ENCODE data around the gene ANKIB1. TPM values are rescaled to one million over a fixed set of nuclear protein-coding genes. Genes with fewer than 3 reads are reported as not detected.

ANKIB1 gene
- total and polyA plus RNA-seq, 9 of the 15 experiments (the other 6 are each of a cell fraction or from before 2014, with no cell fraction given): 5.9 to 25.2 (median 16.1) TPM

DNA sequence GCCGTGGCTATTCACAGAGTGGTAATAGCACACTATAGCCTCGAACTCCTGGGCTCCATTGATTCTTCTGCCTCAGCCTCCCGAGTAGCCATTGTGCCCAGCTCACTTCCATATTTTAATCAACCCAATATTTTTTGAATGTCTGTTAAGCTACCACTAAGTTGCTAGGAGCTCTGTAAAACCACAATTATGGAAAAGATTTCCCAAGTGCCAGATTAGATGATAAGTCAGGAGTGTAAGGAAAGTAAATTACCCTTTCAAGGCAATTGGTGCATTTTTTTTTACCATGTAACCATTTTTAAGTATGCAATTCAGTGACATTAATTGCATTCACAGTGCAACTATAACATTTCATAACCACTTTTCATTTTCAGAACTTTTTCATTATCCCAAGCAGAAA is 114.0 kb downstream of the ANKIB1 start (continued):
- TF ChIP-seq NFIC (IDR thresholded peaks at IDR 0.05) (no peak), GTF2F1 (IDR thresholded peaks at IDR 0.05; ENCODE audit: low read depth, low read length) (no peak), ZNF76 (CRISPR knock-in tag; IDR thresholded peaks at IDR 0.05; ENCODE audit: borderline replicate concordance) (no peak), NCOA6 (IDR thresholded peaks at IDR 0.05) (no peak)
- TF ChIP-seq, protein P1, sequence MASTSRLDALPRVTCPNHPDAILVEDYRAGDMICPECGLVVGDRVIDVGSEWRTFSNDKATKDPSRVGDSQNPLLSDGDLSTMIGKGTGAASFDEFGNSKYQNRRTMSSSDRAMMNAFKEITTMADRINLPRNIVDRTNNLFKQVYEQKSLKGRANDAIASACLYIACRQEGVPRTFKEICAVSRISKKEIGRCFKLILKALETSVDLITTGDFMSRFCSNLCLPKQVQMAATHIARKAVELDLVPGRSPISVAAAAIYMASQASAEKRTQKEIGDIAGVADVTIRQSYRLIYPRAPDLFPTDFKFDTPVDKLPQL (IDR thresholded peaks at IDR 0.05; ENCODE audit: extremely low read depth, insufficient read length): no peak

DNA sequence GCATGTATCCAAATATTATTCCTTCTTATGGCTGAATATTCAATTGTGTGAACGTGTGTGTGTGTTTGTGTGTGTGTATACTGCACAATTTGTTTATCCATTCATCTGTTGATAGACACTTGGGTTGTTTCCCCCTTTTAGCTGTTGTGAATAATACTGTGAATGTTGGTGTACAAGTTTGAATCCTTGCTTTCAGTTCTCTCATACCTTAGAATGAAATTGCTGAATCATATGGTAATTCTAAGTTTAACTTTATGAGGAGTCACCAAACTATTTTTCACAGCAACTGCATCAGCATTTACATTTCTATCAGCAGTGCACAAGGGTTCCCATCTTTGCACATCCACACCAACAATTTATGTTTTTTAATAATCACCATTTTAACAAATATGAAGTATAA is 114.6 kb downstream of the ANKIB1 start:
- Histone ChIP-seq H3K79me2 (ENCODE audit: control insufficient read depth, insufficient read depth, low read length) (no peaks in the 10 kb centered on the region), H3K9me1 (ENCODE audit: control insufficient read depth, insufficient read depth, low read length) (no peaks in the 10 kb centered on the region), H3K9ac (ENCODE audit: insufficient read depth in 1 of 2, low read depth in 2 of 2, low read length in 2 of 2) (no peak overlapping the region), H3K36me3 (ENCODE audit: control insufficient read depth, insufficient read depth, low read length) (peaks cover 19% of the 10 kb centered on the region; the same call in 2 of the 3 replicates), H3K27me3 (ENCODE audit: control insufficient read depth in 2 of 2, insufficient read depth in 2 of 2, low read length in 2 of 2) (no peaks in the 10 kb centered on the region), H3K27ac (ENCODE audit: extremely low read depth, low read depth, low read length) (no peak overlapping the region), H3K9me3 (replicated peaks; ENCODE audit: control insufficient read depth, insufficient read depth, low read depth, low read length) (no peaks in the 10 kb centered on the region), H2AFZ (ENCODE audit: low read depth, low read length) (no peak overlapping the region), H4K20me1 (replicated peaks; ENCODE audit: control insufficient read depth, insufficient read depth, low read length) (no peaks in the 10 kb centered on the region), H3K4me3 (no peak overlapping the region), H3K4me2 (ENCODE audit: insufficient read depth, low read length) (no peak overlapping the region), H3K4me1 (replicated peaks in 1 of 2; ENCODE audit: control insufficient read depth in 2 of 2, insufficient read depth in 2 of 2, low read length in 2 of 2) (peaks cover 0 to 2% of the 10 kb centered on the region in 2 experiments; a peak in 1 of 5 replicates)
- 64% methylated on average over 1 of the region's 1 CpG for WGBS (ENCODE audit: insufficient coverage, low coverage, missing lambda C conversion rate)
- DNase-seq (ENCODE audit: extremely low read depth in 1 of 4, low spot score in 3 of 4) (no peak), ATAC-seq (no peak), FAIRE-seq (no peak)
- intact Hi-C loops (cut with micrococcal nuclease): no loop called here
- in situ Hi-C loops (cut with MboI): no loop called here
- ChIA-PET CTCF (ENCODE audit: low intra/inter-chr PET ratio) (no interaction called here), POLR2A (no interaction called here)
- no TSS peak for BruUV-seq (replicated peaks)
- no peak for TF ChIP-seq HNRNPLL (IDR thresholded peaks at IDR 0.05; ENCODE audit: low read depth, low read length, poor library complexity, severe bottlenecking)
- no peak for TF ChIP-seq HNRNPK (IDR thresholded peaks at IDR 0.05; ENCODE audit: low read depth, low read length, poor library complexity, severe bottlenecking)
- TF ChIP-seq FOXA1 (IDR thresholded peaks at IDR 0.05; ENCODE audit: borderline replicate concordance): no peak
- TF ChIP-seq MAFG (tag; conservative IDR thresholded peaks at IDR 0.05): peak; percentile 57
- peak; percentile 77 for TF ChIP-seq ZNF316 (IDR thresholded peaks at IDR 0.05)
- peak; percentile 69 for TF ChIP-seq C11orf30 (IDR thresholded peaks at IDR 0.05; ENCODE audit: low read depth)
- TF ChIP-seq, protein P2, sequence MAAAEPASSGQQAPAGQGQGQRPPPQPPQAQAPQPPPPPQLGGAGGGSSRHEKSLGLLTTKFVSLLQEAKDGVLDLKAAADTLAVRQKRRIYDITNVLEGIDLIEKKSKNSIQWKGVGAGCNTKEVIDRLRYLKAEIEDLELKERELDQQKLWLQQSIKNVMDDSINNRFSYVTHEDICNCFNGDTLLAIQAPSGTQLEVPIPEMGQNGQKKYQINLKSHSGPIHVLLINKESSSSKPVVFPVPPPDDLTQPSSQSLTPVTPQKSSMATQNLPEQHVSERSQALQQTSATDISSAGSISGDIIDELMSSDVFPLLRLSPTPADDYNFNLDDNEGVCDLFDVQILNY (CRISPR knock-in tag; IDR thresholded peaks at IDR 0.05): no peak
- TF ChIP-seq GATAD2B (IDR thresholded peaks at IDR 0.05; ENCODE audit: borderline replicate concordance): no peak
- TF ChIP-seq HLTF (IDR thresholded peaks at IDR 0.05): no peak
- TF ChIP-seq HOXB6 (CRISPR knock-in tag; IDR thresholded peaks at IDR 0.05; ENCODE audit: borderline replicate concordance): no peak
- TF ChIP-seq ZNF445 (CRISPR knock-in tag; IDR thresholded peaks at IDR 0.05; ENCODE audit: low read depth): no peak
- TF ChIP-seq, protein P3, sequence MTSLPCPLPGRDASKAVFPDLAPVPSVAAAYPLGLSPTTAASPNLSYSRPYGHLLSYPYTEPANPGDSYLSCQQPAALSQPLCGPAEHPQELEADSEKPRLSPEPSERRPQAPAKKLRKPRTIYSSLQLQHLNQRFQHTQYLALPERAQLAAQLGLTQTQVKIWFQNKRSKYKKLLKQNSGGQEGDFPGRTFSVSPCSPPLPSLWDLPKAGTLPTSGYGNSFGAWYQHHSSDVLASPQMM (CRISPR knock-in tag; IDR thresholded peaks at IDR 0.05): no peak
- TF ChIP-seq PRMT5 (CRISPR knock-in tag; IDR thresholded peaks at IDR 0.05): no peak
- no peak for TF ChIP-seq FOXP1 (CRISPR knock-in tag; IDR thresholded peaks at IDR 0.05)
- no peak for TF ChIP-seq ZNF384 (IDR thresholded peaks at IDR 0.05; ENCODE audit: low read depth, low read length)
- TF ChIP-seq, protein P4, sequence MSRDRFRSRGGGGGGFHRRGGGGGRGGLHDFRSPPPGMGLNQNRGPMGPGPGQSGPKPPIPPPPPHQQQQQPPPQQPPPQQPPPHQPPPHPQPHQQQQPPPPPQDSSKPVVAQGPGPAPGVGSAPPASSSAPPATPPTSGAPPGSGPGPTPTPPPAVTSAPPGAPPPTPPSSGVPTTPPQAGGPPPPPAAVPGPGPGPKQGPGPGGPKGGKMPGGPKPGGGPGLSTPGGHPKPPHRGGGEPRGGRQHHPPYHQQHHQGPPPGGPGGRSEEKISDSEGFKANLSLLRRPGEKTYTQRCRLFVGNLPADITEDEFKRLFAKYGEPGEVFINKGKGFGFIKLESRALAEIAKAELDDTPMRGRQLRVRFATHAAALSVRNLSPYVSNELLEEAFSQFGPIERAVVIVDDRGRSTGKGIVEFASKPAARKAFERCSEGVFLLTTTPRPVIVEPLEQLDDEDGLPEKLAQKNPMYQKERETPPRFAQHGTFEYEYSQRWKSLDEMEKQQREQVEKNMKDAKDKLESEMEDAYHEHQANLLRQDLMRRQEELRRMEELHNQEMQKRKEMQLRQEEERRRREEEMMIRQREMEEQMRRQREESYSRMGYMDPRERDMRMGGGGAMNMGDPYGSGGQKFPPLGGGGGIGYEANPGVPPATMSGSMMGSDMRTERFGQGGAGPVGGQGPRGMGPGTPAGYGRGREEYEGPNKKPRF (IDR thresholded peaks at IDR 0.05; ENCODE audit: low read depth, low read length): no peak

Measured in K562 (cell line).